HepG2 (cell line): ENCODE results near the gene CPNE1. TPM values are rescaled to one million over a fixed set of nuclear protein-coding genes. Genes with fewer than 3 reads are reported as not detected.

Source experiments
- FOXK2 ChIP-seq: fragments of 450-650 bp; IDR thresholded peaks from 2 replicates; pipeline ENCODE4 v1.6.1; 2016
- GABPB1 ChIP-seq: IDR thresholded peaks from 2 replicates; pipeline ENCODE4 v1.6.1; 2016; ENCODE audit warnings: mild to moderate bottlenecking, missing genetic modification reagents, moderate library complexity, missing compliant biosample characterization
- IRF2 ChIP-seq: IDR thresholded peaks from 2 replicates; pipeline ENCODE4 v1.6.1; 2018; ENCODE audit warnings: missing genetic modification reagents, missing compliant biosample characterization
- MXI1 ChIP-seq: IDR thresholded peaks from 3 replicates; pipeline ENCODE4 v1.6.1; 2012; ENCODE audit warnings: low read depth, low read length, inconsistent platforms, borderline replicate concordance
- RAD21 ChIP-seq: fragments of 450-650 bp; formaldehyde crosslinking; IDR thresholded peaks from 2 replicates; pipeline ENCODE4 v1.5.0; 2020; ENCODE audit warnings: mild to moderate bottlenecking
- SMARCE1 ChIP-seq: fragments of 450-650 bp; IDR thresholded peaks from 2 replicates; pipeline ENCODE4 v1.6.1; 2017; ENCODE audit warnings: borderline replicate concordance
- SSRP1 ChIP-seq: IDR thresholded peaks from 2 replicates; pipeline ENCODE4 v1.6.1; 2016; ENCODE audit warnings: control low read depth
- TAF1 ChIP-seq: sonication (generic); formaldehyde crosslinking; IDR thresholded peaks from 2 replicates; pipeline ENCODE4 v1.4.0; 2020; ENCODE audit warnings: missing genetic modification reagents
- ZNF772 ChIP-seq: sonication (generic); formaldehyde crosslinking; IDR thresholded peaks from 2 replicates; pipeline ENCODE4 v1.5.0; 2020; ENCODE audit warnings: mild to moderate bottlenecking, missing genetic modification reagents
- ZNF776 ChIP-seq: sonication (generic); formaldehyde crosslinking; IDR thresholded peaks from 2 replicates; pipeline ENCODE4 v1.4.0; 2020; ENCODE audit warnings: mild to moderate bottlenecking, missing genetic modification reagents
- polyA plus RNA-seq, 8 experiments: library from polyadenylated mRNA; depleted of rRNA in 3 of 8; stranded (reverse) in 7 of 8; unstranded in 1 of 8; fragments of >200 nt; fragmentation: Illumina TruSeq in 4 of 8; extraction: Trizol in 4 of 8; gene quantifications; 2 replicates each; pipeline versions ENCODE4 v1.2.1 to v1.2.3, GENCODE V29; 2011 to 2016; ENCODE audit warnings: low read depth in 4 of 8, missing spikeins in 1 of 8, mixed read lengths in 1 of 8; ENCODE audit not compliant: insufficient read depth in 1 of 8
- total RNA-seq, 5 experiments: library from RNA; depleted of rRNA; stranded (reverse); fragments of >200 nt; fragmentation: Illumina TruSeq; extraction: Trizol; gene quantifications; 2 replicates each; pipeline ENCODE4 v1.2.3, GENCODE V29; 2016; ENCODE audit warnings: low read depth in 1 of 5
- TF ChIP-seq, protein P1 (sequence below): sonication (generic); formaldehyde crosslinking; conservative IDR thresholded peaks from 2 replicates; pipeline ENCODE4 v1.8.0; 2022; ENCODE audit warnings: low read depth, missing genetic modification reagents
- TF ChIP-seq, protein P2 (sequence below), 2 experiments: sonication (generic) in 1 of 2; formaldehyde crosslinking in 1 of 2; IDR thresholded peaks; 2 replicates each; pipeline versions ENCODE4 v1.4.0 to v1.6.1; 2018 to 2020; ENCODE audit warnings: missing genetic modification reagents in 2 of 2, borderline replicate concordance in 1 of 2, low read depth in 1 of 2, mild to moderate bottlenecking in 1 of 2, missing biosample characterization in 1 of 2
- TF ChIP-seq, protein P3 (sequence below): sonication (generic); formaldehyde crosslinking; IDR thresholded peaks from 2 replicates; pipeline ENCODE4 v1.4.0; 2020; ENCODE audit warnings: mild to moderate bottlenecking, missing genetic modification reagents
- TF ChIP-seq, protein P4 (sequence below): sonication (generic); formaldehyde crosslinking; IDR thresholded peaks from 2 replicates; pipeline ENCODE4 v1.5.0; 2020; ENCODE audit warnings: missing genetic modification reagents
- TF ChIP-seq, protein P5 (sequence below): sonication (generic); formaldehyde crosslinking; IDR thresholded peaks from 2 replicates; pipeline ENCODE4 v1.8.0; 2022; ENCODE audit warnings: missing genetic modification reagents, mild to moderate bottlenecking, inconsistent platforms, borderline replicate concordance
- TF ChIP-seq, protein P6 (sequence below): sonication (generic); formaldehyde crosslinking; conservative IDR thresholded peaks from 2 replicates; pipeline ENCODE4 v1.4.0; 2020; ENCODE audit warnings: missing genetic modification reagents
- TF ChIP-seq, protein P7 (sequence below): IDR thresholded peaks from 2 replicates; pipeline ENCODE4 v1.6.1; 2016; ENCODE audit warnings: missing biosample characterization, missing genetic modification reagents, low read depth

Gene CPNE1
- total and polyA plus RNA-seq, 2 of the 13 experiments (the other 11 are each of a cell fraction or from before 2014, with no cell fraction given): 408 to 431 TPM

DNA sequence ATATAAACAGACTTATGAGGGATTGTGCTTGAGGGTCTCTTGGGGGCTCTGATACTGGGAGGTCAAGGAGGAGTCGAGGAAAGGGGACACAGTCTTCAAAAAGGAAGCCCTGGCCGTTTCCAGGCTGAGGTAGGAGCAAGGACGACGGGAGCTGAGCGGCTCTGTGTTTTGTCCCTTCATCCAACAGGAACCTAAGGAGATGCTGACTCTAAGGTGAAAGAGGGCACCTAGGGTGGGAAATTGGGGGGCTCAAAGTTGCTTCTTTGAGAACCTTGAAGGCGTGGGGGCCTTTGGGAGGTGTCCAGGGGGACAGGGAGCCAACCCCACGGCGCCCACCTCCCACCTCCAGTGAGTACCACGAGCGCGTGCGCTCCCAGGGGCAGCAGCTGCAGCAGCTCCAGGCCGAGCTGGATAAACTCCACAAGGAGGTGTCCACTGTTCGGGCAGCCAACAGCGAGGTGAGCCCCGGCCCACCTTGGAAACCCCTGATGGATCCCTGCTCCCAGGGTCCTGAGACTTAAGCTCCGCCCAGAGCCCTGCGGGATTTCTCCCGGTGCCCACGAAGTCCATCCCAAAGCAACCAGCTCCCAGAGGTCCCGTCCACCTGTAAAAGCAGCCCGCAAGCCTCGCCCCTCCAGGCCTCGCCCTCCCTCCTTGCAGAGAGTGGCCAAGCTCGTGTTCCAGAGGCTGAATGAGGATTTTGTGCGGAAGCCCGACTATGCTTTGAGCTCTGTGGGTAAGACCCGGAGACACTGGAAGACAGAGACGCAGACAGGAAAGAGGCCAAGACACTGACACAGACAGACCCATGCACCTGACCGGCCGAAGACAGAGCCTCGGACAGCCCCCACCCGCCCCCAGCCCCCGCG, 46.2 kb downstream of the CPNE1 start (continued):
- TF ChIP-seq, protein P1, sequence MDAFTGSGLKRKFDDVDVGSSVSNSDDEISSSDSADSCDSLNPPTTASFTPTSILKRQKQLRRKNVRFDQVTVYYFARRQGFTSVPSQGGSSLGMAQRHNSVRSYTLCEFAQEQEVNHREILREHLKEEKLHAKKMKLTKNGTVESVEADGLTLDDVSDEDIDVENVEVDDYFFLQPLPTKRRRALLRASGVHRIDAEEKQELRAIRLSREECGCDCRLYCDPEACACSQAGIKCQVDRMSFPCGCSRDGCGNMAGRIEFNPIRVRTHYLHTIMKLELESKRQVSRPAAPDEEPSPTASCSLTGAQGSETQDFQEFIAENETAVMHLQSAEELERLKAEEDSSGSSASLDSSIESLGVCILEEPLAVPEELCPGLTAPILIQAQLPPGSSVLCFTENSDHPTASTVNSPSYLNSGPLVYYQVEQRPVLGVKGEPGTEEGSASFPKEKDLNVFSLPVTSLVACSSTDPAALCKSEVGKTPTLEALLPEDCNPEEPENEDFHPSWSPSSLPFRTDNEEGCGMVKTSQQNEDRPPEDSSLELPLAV (CRISPR knock-in tag): no peak
- TF ChIP-seq, protein P2, sequence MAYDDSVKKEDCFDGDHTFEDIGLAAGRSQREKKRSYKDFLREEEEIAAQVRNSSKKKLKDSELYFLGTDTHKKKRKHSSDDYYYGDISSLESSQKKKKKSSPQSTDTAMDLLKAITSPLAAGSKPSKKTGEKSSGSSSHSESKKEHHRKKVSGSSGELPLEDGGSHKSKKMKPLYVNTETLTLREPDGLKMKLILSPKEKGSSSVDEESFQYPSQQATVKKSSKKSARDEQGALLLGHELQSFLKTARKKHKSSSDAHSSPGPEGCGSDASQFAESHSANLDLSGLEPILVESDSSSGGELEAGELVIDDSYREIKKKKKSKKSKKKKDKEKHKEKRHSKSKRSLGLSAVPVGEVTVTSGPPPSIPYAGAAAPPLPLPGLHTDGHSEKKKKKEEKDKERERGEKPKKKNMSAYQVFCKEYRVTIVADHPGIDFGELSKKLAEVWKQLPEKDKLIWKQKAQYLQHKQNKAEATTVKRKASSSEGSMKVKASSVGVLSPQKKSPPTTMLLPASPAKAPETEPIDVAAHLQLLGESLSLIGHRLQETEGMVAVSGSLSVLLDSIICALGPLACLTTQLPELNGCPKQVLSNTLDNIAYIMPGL (CRISPR knock-in tag; IDR thresholded peaks at IDR 0.05; ENCODE audit: borderline replicate concordance in 1 of 2, low read depth in 1 of 2): no peak
- TF ChIP-seq RAD21 (CRISPR knock-in tag): no peak; the same call in 1 of the 2 replicates
- 0 out of 2 replicates have a peak, but pooled peaks have one; percentile 20 for TF ChIP-seq SSRP1
- no peak for TF ChIP-seq SMARCE1
- TF ChIP-seq, protein P3, sequence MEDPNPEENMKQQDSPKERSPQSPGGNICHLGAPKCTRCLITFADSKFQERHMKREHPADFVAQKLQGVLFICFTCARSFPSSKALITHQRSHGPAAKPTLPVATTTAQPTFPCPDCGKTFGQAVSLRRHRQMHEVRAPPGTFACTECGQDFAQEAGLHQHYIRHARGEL (CRISPR knock-in tag): 0 out of 2 replicates have a peak, but pooled peaks have one; percentile 57
- TF ChIP-seq ZNF772: no peak
- TF ChIP-seq FOXK2: no peak
- no peak for TF ChIP-seq IRF2
- TF ChIP-seq, protein P4, sequence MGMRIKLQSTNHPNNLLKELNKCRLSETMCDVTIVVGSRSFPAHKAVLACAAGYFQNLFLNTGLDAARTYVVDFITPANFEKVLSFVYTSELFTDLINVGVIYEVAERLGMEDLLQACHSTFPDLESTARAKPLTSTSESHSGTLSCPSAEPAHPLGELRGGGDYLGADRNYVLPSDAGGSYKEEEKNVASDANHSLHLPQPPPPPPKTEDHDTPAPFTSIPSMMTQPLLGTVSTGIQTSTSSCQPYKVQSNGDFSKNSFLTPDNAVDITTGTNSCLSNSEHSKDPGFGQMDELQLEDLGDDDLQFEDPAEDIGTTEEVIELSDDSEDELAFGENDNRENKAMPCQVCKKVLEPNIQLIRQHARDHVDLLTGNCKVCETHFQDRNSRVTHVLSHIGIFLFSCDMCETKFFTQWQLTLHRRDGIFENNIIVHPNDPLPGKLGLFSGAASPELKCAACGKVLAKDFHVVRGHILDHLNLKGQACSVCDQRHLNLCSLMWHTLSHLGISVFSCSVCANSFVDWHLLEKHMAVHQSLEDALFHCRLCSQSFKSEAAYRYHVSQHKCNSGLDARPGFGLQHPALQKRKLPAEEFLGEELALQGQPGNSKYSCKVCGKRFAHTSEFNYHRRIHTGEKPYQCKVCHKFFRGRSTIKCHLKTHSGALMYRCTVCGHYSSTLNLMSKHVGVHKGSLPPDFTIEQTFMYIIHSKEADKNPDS (CRISPR knock-in tag): no peak
- TF ChIP-seq, protein P5, sequence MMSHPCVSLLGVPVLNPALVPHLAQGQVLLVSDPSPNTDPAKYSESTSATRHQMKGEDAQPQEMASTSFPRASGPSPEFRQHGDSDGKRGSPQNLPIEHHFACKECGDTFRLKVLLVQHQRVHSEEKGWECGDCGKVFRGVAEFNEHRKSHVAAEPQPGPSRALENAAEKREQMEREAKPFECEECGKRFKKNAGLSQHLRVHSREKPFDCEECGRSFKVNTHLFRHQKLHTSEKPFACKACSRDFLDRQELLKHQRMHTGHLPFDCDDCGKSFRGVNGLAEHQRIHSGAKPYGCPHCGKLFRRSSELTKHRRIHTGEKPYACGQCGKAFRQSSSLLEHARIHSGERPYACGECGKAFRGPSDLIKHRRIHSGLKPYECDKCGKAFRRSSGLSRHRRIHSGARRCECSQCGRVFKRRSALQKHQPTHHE (CRISPR knock-in tag): 0 out of 2 replicates have a peak, but pooled peaks have one; percentile 41
- TF ChIP-seq ZNF776 (CRISPR knock-in tag): no peak
- TF ChIP-seq, protein P6, sequence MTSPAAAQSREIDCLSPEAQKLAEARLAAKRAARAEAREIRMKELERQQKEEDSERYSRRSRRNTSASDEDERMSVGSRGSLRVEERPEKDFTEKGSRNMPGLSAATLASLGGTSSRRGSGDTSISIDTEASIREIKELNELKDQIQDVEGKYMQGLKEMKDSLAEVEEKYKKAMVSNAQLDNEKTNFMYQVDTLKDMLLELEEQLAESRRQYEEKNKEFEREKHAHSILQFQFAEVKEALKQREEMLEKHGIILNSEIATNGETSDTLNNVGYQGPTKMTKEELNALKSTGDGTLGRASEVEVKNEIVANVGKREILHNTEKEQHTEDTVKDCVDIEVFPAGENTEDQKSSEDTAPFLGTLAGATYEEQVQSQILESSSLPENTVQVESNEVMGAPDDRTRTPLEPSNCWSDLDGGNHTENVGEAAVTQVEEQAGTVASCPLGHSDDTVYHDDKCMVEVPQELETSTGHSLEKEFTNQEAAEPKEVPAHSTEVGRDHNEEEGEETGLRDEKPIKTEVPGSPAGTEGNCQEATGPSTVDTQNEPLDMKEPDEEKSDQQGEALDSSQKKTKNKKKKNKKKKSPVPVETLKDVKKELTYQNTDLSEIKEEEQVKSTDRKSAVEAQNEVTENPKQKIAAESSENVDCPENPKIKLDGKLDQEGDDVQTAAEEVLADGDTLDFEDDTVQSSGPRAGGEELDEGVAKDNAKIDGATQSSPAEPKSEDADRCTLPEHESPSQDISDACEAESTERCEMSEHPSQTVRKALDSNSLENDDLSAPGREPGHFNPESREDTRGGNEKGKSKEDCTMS: no peak
- peak; percentile 51 for TF ChIP-seq GABPB1
- 0 out of 2 replicates have a peak, but pooled peaks have one; percentile 32 for TF ChIP-seq TAF1 (CRISPR knock-in tag)
- TF ChIP-seq MXI1: no peak
- TF ChIP-seq, protein P7, sequence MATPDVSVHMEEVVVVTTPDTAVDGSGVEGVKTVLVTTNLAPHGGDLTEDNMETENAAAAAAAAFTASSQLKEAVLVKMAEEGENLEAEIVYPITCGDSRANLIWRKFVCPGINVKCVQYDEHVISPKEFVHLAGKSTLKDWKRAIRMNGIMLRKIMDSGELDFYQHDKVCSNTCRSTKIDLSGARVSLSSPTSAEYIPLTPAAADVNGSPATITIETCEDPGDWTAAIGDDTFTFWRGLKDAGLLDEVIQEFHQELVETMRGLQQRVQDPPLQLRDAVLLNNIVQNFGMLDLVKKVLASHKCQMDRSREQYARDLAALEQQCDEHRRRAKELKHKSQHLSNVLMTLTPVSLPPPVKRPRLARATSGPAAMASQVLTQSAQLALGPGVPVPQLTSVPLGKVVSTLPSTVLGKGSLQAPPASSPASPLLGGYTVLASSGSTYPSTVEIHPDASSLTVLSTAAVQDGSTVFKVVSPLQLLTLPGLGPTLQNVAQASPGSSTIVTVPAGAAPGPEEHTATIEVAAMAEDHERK (CRISPR knock-in tag): no peak
